ENCODE measurements around the gene ATP9B.

Gene ATP9B

GRCh38 chr18:79210002-79210910 is 141.1 kb downstream of the ATP9B start:
- TF ChIP-seq BACH2 (CRISPR knock-in tag; IDR thresholded peaks at IDR 0.05; ENCODE audit: borderline replicate concordance) (no peak), ZFP30 (CRISPR knock-in tag; IDR thresholded peaks at IDR 0.05) (no peak)
- TF ChIP-seq, protein P1, sequence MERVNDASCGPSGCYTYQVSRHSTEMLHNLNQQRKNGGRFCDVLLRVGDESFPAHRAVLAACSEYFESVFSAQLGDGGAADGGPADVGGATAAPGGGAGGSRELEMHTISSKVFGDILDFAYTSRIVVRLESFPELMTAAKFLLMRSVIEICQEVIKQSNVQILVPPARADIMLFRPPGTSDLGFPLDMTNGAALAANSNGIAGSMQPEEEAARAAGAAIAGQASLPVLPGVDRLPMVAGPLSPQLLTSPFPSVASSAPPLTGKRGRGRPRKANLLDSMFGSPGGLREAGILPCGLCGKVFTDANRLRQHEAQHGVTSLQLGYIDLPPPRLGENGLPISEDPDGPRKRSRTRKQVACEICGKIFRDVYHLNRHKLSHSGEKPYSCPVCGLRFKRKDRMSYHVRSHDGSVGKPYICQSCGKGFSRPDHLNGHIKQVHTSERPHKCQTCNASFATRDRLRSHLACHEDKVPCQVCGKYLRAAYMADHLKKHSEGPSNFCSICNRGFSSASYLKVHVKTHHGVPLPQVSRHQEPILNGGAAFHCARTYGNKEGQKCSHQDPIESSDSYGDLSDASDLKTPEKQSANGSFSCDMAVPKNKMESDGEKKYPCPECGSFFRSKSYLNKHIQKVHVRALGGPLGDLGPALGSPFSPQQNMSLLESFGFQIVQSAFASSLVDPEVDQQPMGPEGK (CRISPR knock-in tag; IDR thresholded peaks at IDR 0.05; ENCODE audit: borderline replicate concordance), result no peak
- ATAC-seq, result no peak

- no peak for ATAC-seq
- TF ChIP-seq, protein P2, sequence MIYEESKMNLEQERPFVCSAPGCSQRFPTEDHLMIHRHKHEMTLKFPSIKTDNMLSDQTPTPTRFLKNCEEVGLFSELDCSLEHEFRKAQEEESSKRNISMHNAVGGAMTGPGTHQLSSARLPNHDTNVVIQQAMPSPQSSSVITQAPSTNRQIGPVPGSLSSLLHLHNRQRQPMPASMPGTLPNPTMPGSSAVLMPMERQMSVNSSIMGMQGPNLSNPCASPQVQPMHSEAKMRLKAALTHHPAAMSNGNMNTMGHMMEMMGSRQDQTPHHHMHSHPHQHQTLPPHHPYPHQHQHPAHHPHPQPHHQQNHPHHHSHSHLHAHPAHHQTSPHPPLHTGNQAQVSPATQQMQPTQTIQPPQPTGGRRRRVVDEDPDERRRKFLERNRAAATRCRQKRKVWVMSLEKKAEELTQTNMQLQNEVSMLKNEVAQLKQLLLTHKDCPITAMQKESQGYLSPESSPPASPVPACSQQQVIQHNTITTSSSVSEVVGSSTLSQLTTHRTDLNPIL (CRISPR knock-in tag; IDR thresholded peaks at IDR 0.05; ENCODE audit: low read depth), result no peak
- TF ChIP-seq ZFP3 (CRISPR knock-in tag; IDR thresholded peaks at IDR 0.05) (no peak), ESRRG (CRISPR knock-in tag; IDR thresholded peaks at IDR 0.05) (no peak), RARB (CRISPR knock-in tag; IDR thresholded peaks at IDR 0.05) (no peak), GLIS3 (CRISPR knock-in tag; IDR thresholded peaks at IDR 0.05) (no peak), CSRNP3 (CRISPR knock-in tag; IDR thresholded peaks at IDR 0.05) (no peak), ZNF8 (CRISPR knock-in tag; IDR thresholded peaks at IDR 0.05) (no peak), ISL1 (CRISPR knock-in tag; IDR thresholded peaks at IDR 0.05) (no peak), SNAI2 (CRISPR knock-in tag; IDR thresholded peaks at IDR 0.05) (no peak)
- TF ChIP-seq, protein P1 (CRISPR knock-in tag; IDR thresholded peaks at IDR 0.05; ENCODE audit: borderline replicate concordance), result no peak
Measured at GRCh38 chr18:79211844-79212243, 142.7 kb downstream of the ATP9B start.

DNA sequence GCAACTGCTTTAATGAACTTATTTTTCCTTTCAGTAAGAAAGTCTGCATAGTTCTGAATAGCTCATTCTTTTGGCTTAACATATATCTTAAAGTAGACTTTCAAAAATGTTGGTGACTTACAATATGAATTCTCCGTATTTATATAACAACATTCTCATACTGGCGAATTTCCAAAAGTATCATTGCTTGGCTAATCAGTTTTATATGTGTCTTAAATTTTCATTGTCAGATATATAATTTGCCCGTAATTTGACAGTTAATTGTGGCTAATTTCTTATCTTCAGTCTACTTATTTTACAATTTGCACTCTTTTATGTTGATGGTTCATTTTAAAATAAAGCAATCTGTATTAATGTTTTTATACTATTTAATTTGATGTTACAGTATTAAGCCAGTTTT is 144.9 kb downstream of the ATP9B start:
- TF ChIP-seq TSHZ2 (CRISPR knock-in tag; IDR thresholded peaks at IDR 0.05) (no peak), TOX (CRISPR knock-in tag; IDR thresholded peaks at IDR 0.05; ENCODE audit: borderline replicate concordance) (no peak), CSRNP3 (CRISPR knock-in tag; IDR thresholded peaks at IDR 0.05) (no peak), CSDC2 (CRISPR knock-in tag; IDR thresholded peaks at IDR 0.05) (no peak)

GRCh38 chr18:79216176-79216575 is 147.0 kb downstream of the ATP9B start:
- no peak for ATAC-seq
- no peak for TF ChIP-seq BACH2 (CRISPR knock-in tag; IDR thresholded peaks at IDR 0.05; ENCODE audit: borderline replicate concordance)
- no peak for TF ChIP-seq CSDC2 (CRISPR knock-in tag; IDR thresholded peaks at IDR 0.05)
- TF ChIP-seq, protein P2 (CRISPR knock-in tag; IDR thresholded peaks at IDR 0.05; ENCODE audit: low read depth), result no peak
- TF ChIP-seq, protein P1 (CRISPR knock-in tag; IDR thresholded peaks at IDR 0.05; ENCODE audit: borderline replicate concordance), result no peak
- no peak for TF ChIP-seq TSHZ2 (CRISPR knock-in tag; IDR thresholded peaks at IDR 0.05)
- no peak for TF ChIP-seq ZFP3 (CRISPR knock-in tag; IDR thresholded peaks at IDR 0.05)
- TF ChIP-seq ESRRG (CRISPR knock-in tag; IDR thresholded peaks at IDR 0.05), result no peak
- no peak for TF ChIP-seq ZNF8 (CRISPR knock-in tag; IDR thresholded peaks at IDR 0.05)

More for the DNA sequence above, 144.9 kb downstream of the ATP9B start:
- ATAC-seq, result no peak
